Activated CD4-positive, alpha-beta T cell treated with anti-CD3 and anti-CD28 coated beads, Interleukin-2, Interleukin-6, amounts not matched to agents 100 ng/mL and 50 ng/mL, durations not matched to agents 16 hours and 8 hours (primary cell): ENCODE data around the gene CCT2.

ENCODE experiments used
- DNase-seq: peaks from one replicate; pipeline ENCODE4 v3.0.0-alpha.2; 2020

CCT2 gene

GRCh38 chr12:69645031-69645430 is 59.8 kb downstream of the CCT2 start:
- no peak for DNase-seq

- DNase-seq = no peak
Measured at GRCh38 chr12:69647178-69647577, 61.9 kb downstream of the CCT2 start.

GRCh38 chr12:69648476-69648875 is 63.2 kb downstream of the CCT2 start:
- DNase-seq = no peak

GRCh38 chr12:69649529-69649928 is 64.3 kb downstream of the CCT2 start:
- no peak for DNase-seq
